ENCODE data around the gene DECR2.

DECR2 gene

GRCh38 chr16:425082-425718 lies 23.5 kb downstream of the DECR2 start, which contains the start of gene RAB11FIP3:
Gene RAB11FIP3 (plus strand): TSS chr16:425649. CDS start chr16:426007, 358 bp downstream.
- H3K36me3 ChIP-seq (ENCODE audit: control insufficient read depth, insufficient read depth, low read length): no peaks in the 10 kb centered on the region
- H3K9me3 ChIP-seq (ENCODE audit: control insufficient read depth, low read length): no peaks in the 10 kb centered on the region
- peaks cover 21% of the 10 kb centered on the region for H3K27me3 ChIP-seq (ENCODE audit: control insufficient read depth, insufficient read depth, low read length)
- peaks cover 18% of the 10 kb centered on the region for H3K4me1 ChIP-seq (ENCODE audit: control insufficient read depth, insufficient read depth, low read length)
- H3K4me3 ChIP-seq (ENCODE audit: low read length): peak within 1 kb of the TSS; percentile 36
- H3K9ac ChIP-seq (ENCODE audit: low read length): peak within 1 kb of the TSS; percentile 70

- H3K27me3 ChIP-seq (ENCODE audit: control insufficient read depth, insufficient read depth, low read length): peaks cover 21% of the 10 kb centered on the region
- H3K4me3 ChIP-seq (ENCODE audit: low read length): no peak overlapping the region
- no peaks in the 10 kb centered on the region for H3K9me3 ChIP-seq (ENCODE audit: control insufficient read depth, low read length)
- no peak overlapping the region for H3K9ac ChIP-seq (ENCODE audit: low read length)
- peaks cover 18% of the 10 kb centered on the region for H3K4me1 ChIP-seq (ENCODE audit: control insufficient read depth, insufficient read depth, low read length)
- H3K36me3 ChIP-seq (ENCODE audit: control insufficient read depth, insufficient read depth, low read length): no peaks in the 10 kb centered on the region
Observed at GRCh38 chr16:425740-426114, 24.0 kb downstream of the DECR2 start.

- Histone ChIP-seq H3K4me3 (ENCODE audit: low read length) (peak overlapping the region; percentile 25), H3K9ac (ENCODE audit: low read length) (peak overlapping the region; percentile 50), H3K4me1 (ENCODE audit: control insufficient read depth, insufficient read depth, low read length) (peaks cover 18% of the 10 kb centered on the region)
Observed at GRCh38 chr16:426115-426905, 24.6 kb downstream of the DECR2 start.

GRCh38 chr16:426906-427249 lies 25.2 kb downstream of the DECR2 start:
- H3K36me3 ChIP-seq (ENCODE audit: control insufficient read depth, insufficient read depth, low read length): no peaks in the 10 kb centered on the region
- H3K27me3 ChIP-seq (ENCODE audit: control insufficient read depth, insufficient read depth, low read length): peaks cover 21% of the 10 kb centered on the region
- peaks cover 18% of the 10 kb centered on the region for H3K4me1 ChIP-seq (ENCODE audit: control insufficient read depth, insufficient read depth, low read length)
- peak overlapping the region; percentile 50 for H3K9ac ChIP-seq (ENCODE audit: low read length)
- no peaks in the 10 kb centered on the region for H3K9me3 ChIP-seq (ENCODE audit: control insufficient read depth, low read length)
- H3K4me3 ChIP-seq (ENCODE audit: low read length): peak overlapping the region; percentile 25

More at GRCh38 chr16:426115-426905, 24.6 kb downstream of the DECR2 start:
- no peaks in the 10 kb centered on the region for H3K36me3 ChIP-seq (ENCODE audit: control insufficient read depth, insufficient read depth, low read length)
- H3K9me3 ChIP-seq (ENCODE audit: control insufficient read depth, low read length): no peaks in the 10 kb centered on the region
- H3K27me3 ChIP-seq (ENCODE audit: control insufficient read depth, insufficient read depth, low read length): peaks cover 21% of the 10 kb centered on the region

- Histone ChIP-seq H3K4me3 (ENCODE audit: low read length) (peak overlapping the region; percentile 25), H3K9me3 (ENCODE audit: control insufficient read depth, low read length) (no peaks in the 10 kb centered on the region), H3K36me3 (ENCODE audit: control insufficient read depth, insufficient read depth, low read length) (no peaks in the 10 kb centered on the region), H3K9ac (ENCODE audit: low read length) (peak overlapping the region; percentile 50), H3K27me3 (ENCODE audit: control insufficient read depth, insufficient read depth, low read length) (peaks cover 21% of the 10 kb centered on the region), H3K4me1 (ENCODE audit: control insufficient read depth, insufficient read depth, low read length) (peaks cover 18% of the 10 kb centered on the region)
Observed at GRCh38 chr16:427250-427649, 25.6 kb downstream of the DECR2 start.

GRCh38 chr16:430904-431303 lies 29.2 kb downstream of the DECR2 start:
- Histone ChIP-seq H3K36me3 (ENCODE audit: control insufficient read depth, insufficient read depth, low read length) (no peaks in the 10 kb centered on the region), H3K4me3 (ENCODE audit: low read length) (no peak overlapping the region), H3K9ac (ENCODE audit: low read length) (no peak overlapping the region), H3K4me1 (ENCODE audit: control insufficient read depth, insufficient read depth, low read length) (peaks cover 9% of the 10 kb centered on the region), H3K27me3 (ENCODE audit: control insufficient read depth, insufficient read depth, low read length) (peaks cover 8% of the 10 kb centered on the region), H3K9me3 (ENCODE audit: control insufficient read depth, low read length) (no peaks in the 10 kb centered on the region)

- no peak overlapping the region for H3K4me3 ChIP-seq (ENCODE audit: low read length)
- no peak overlapping the region for H3K9ac ChIP-seq (ENCODE audit: low read length)
- no peaks in the 10 kb centered on the region for H3K27me3 ChIP-seq (ENCODE audit: control insufficient read depth, insufficient read depth, low read length)
- no peaks in the 10 kb centered on the region for H3K36me3 ChIP-seq (ENCODE audit: control insufficient read depth, insufficient read depth, low read length)
- H3K9me3 ChIP-seq (ENCODE audit: control insufficient read depth, low read length): no peaks in the 10 kb centered on the region
- H3K4me1 ChIP-seq (ENCODE audit: control insufficient read depth, insufficient read depth, low read length): no peaks in the 10 kb centered on the region
Observed at GRCh38 chr16:440627-441026, 38.9 kb downstream of the DECR2 start.

- Histone ChIP-seq H3K27me3 (ENCODE audit: control insufficient read depth, insufficient read depth, low read length) (no peaks in the 10 kb centered on the region), H3K9ac (ENCODE audit: low read length) (no peak overlapping the region), H3K36me3 (ENCODE audit: control insufficient read depth, insufficient read depth, low read length) (no peaks in the 10 kb centered on the region), H3K4me1 (ENCODE audit: control insufficient read depth, insufficient read depth, low read length) (no peaks in the 10 kb centered on the region), H3K4me3 (ENCODE audit: low read length) (no peak overlapping the region), H3K9me3 (ENCODE audit: control insufficient read depth, low read length) (no peaks in the 10 kb centered on the region)
Observed at GRCh38 chr16:441447-441846, 39.8 kb downstream of the DECR2 start.

- Histone ChIP-seq H3K4me1 (ENCODE audit: control insufficient read depth, insufficient read depth, low read length) (no peaks in the 10 kb centered on the region), H3K4me3 (ENCODE audit: low read length) (no peak overlapping the region), H3K9ac (ENCODE audit: low read length) (no peak overlapping the region), H3K9me3 (ENCODE audit: control insufficient read depth, low read length) (no peaks in the 10 kb centered on the region), H3K36me3 (ENCODE audit: control insufficient read depth, insufficient read depth, low read length) (no peaks in the 10 kb centered on the region), H3K27me3 (ENCODE audit: control insufficient read depth, insufficient read depth, low read length) (no peaks in the 10 kb centered on the region)
Observed at GRCh38 chr16:442976-443375, 41.3 kb downstream of the DECR2 start.

- Histone ChIP-seq H3K27me3 (ENCODE audit: control insufficient read depth, insufficient read depth, low read length) (no peaks in the 10 kb centered on the region), H3K4me1 (ENCODE audit: control insufficient read depth, insufficient read depth, low read length) (no peaks in the 10 kb centered on the region), H3K36me3 (ENCODE audit: control insufficient read depth, insufficient read depth, low read length) (no peaks in the 10 kb centered on the region), H3K4me3 (ENCODE audit: low read length) (no peak overlapping the region), H3K9me3 (ENCODE audit: control insufficient read depth, low read length) (no peaks in the 10 kb centered on the region), H3K9ac (ENCODE audit: low read length) (no peak overlapping the region)
Observed at GRCh38 chr16:444027-444426, 42.3 kb downstream of the DECR2 start.

- no peaks in the 10 kb centered on the region for H3K9me3 ChIP-seq (ENCODE audit: control insufficient read depth, low read length)
- no peaks in the 10 kb centered on the region for H3K27me3 ChIP-seq (ENCODE audit: control insufficient read depth, insufficient read depth, low read length)
- no peak overlapping the region for H3K9ac ChIP-seq (ENCODE audit: low read length)
- no peaks in the 10 kb centered on the region for H3K36me3 ChIP-seq (ENCODE audit: control insufficient read depth, insufficient read depth, low read length)
- no peak overlapping the region for H3K4me3 ChIP-seq (ENCODE audit: low read length)
- H3K4me1 ChIP-seq (ENCODE audit: control insufficient read depth, insufficient read depth, low read length): no peaks in the 10 kb centered on the region
Observed at GRCh38 chr16:445566-445965, 43.9 kb downstream of the DECR2 start.

- H3K36me3 ChIP-seq (ENCODE audit: control insufficient read depth, insufficient read depth, low read length): no peaks in the 10 kb centered on the region
- no peak overlapping the region for H3K4me3 ChIP-seq (ENCODE audit: low read length)
- H3K9me3 ChIP-seq (ENCODE audit: control insufficient read depth, low read length): no peaks in the 10 kb centered on the region
- H3K27me3 ChIP-seq (ENCODE audit: control insufficient read depth, insufficient read depth, low read length): no peaks in the 10 kb centered on the region
- H3K9ac ChIP-seq (ENCODE audit: low read length): no peak overlapping the region
- H3K4me1 ChIP-seq (ENCODE audit: control insufficient read depth, insufficient read depth, low read length): no peaks in the 10 kb centered on the region
Observed at GRCh38 chr16:450385-450784, 48.7 kb downstream of the DECR2 start.

Measured in mucosa of stomach (tissue), 1 donor.